Keratinocyte (primary cell): ENCODE results near the gene UHRF2.

Source experiments
- CTCF ChIP-seq, 3 experiments: IDR thresholded peaks in 1 of 3; conservative IDR thresholded peaks in 1 of 3; optimal IDR thresholded peaks in 1 of 3; 2 replicates in 2 of 3; 3 replicates in 1 of 3; pipeline versions ENCODE3 to v1.5.1; 2011; ENCODE audit warnings: low read length in 3 of 3, mild to moderate bottlenecking in 3 of 3, moderate library complexity in 2 of 3, control low read depth in 1 of 3, inconsistent platforms in 1 of 3; ENCODE audit not compliant: insufficient read depth in 2 of 3; ENCODE audit errors: extremely low read depth in 1 of 3
- EZH2 ChIP-seq: IDR thresholded peaks from one replicate; pipeline ENCODE4 v1.6.1; 2012; ENCODE audit warnings: inconsistent platforms, mild to moderate bottlenecking, low read length, moderate library complexity

GRCh38 chr9:6382681-6383080 lies 30.3 kb upstream of the UHRF2 start:
- no peak for TF ChIP-seq CTCF (optimal IDR thresholded peaks at IDR 0.05 in 1 of 3, IDR thresholded peaks at IDR 0.05 in 1 of 3, conservative IDR thresholded peaks at IDR 0.05 in 1 of 3; ENCODE audit: extremely low read depth in 1 of 3, insufficient read depth in 2 of 3, low read length in 3 of 3)
- no peak for TF ChIP-seq EZH2
